HG02759 (cell line): ENCODE results near the gene TMEM217.
"Not testable (repeated sequence)": the region's sequence is repeated elsewhere in the genome, so short reads cannot be mapped to it uniquely, and the experiment has no call there.

Experiments used
- ATAC-seq: cut with Tn5 transposase; IDR thresholded peaks from one replicate; pipeline ENCODE4 v1.9.1; 2021; ENCODE audit warnings: mild to moderate bottlenecking, moderate library complexity; ENCODE audit not compliant: unreplicated experiment

The TMEM217 gene

GRCh38 chr6:37257634-37258404, at the start of gene TMEM217, which contains the start of gene TBC1D22B:
TSS of gene TMEM217 (minus strand) at chr6:37258144. CDS start at chr6:37219030, 39,114 bp downstream.
TSS of gene TBC1D22B (plus strand) at chr6:37257772. CDS start at chr6:37257918, 146 bp downstream.
- ATAC-seq: peak; percentile 98

GRCh38 chr6:37307484-37307883, 49.5 kb upstream of the TMEM217 start:
- not testable (repeated sequence) for ATAC-seq

- ATAC-seq: no peak
Measured at GRCh38 chr6:37306624-37307222, 48.8 kb upstream of the TMEM217 start.

- ATAC-seq: no peak
Measured at GRCh38 chr6:37305841-37306425, 48.0 kb upstream of the TMEM217 start.

- ATAC-seq: no peak
Measured at GRCh38 chr6:37304766-37305165, 46.8 kb upstream of the TMEM217 start.

GRCh38 chr6:37303891-37304503, 46.1 kb upstream of the TMEM217 start:
- no peak for ATAC-seq

- no peak for ATAC-seq
Measured at GRCh38 chr6:37303091-37303660, 45.2 kb upstream of the TMEM217 start.

GRCh38 chr6:37302086-37302686, 44.2 kb upstream of the TMEM217 start:
- ATAC-seq: no peak

- ATAC-seq: no peak
Measured at GRCh38 chr6:37299990-37300389, 42.0 kb upstream of the TMEM217 start.

- no peak for ATAC-seq
Measured at GRCh38 chr6:37298958-37299357, 41.0 kb upstream of the TMEM217 start.

- ATAC-seq: not testable (repeated sequence)
Measured at GRCh38 chr6:37297637-37298036, 39.7 kb upstream of the TMEM217 start.

- no peak for ATAC-seq
Measured at GRCh38 chr6:37293426-37293825, 35.5 kb upstream of the TMEM217 start.

GRCh38 chr6:37289931-37290330, 32.0 kb upstream of the TMEM217 start:
- no peak for ATAC-seq

GRCh38 chr6:37288247-37288646, 30.3 kb upstream of the TMEM217 start:
- no peak for ATAC-seq

- peak; percentile 71 for ATAC-seq
Measured at GRCh38 chr6:37287519-37288157, 29.7 kb upstream of the TMEM217 start.

GRCh38 chr6:37285861-37286311, 27.9 kb upstream of the TMEM217 start:
- peak; percentile 47 for ATAC-seq

GRCh38 chr6:37284781-37285180, 26.8 kb upstream of the TMEM217 start:
- no peak for ATAC-seq

GRCh38 chr6:37283671-37284151, 25.8 kb upstream of the TMEM217 start:
- ATAC-seq: no peak

- ATAC-seq: no peak
Measured at GRCh38 chr6:37283268-37283667, 25.3 kb upstream of the TMEM217 start.

- ATAC-seq: no peak
Measured at GRCh38 chr6:37282371-37282770, 24.4 kb upstream of the TMEM217 start.
